Hematopoietic multipotent progenitor cell treated with erythropoietin and hydrocortisone succinate and interleukin-3 and kit ligand, for 8 days (in vitro differentiated cells): ENCODE results near the gene EVX1.

ENCODE experiments used
- DNase-seq: peaks from one replicate; pipeline ENCODE4 v3.0.0-alpha.2; 2015

Gene EVX1

DNA sequence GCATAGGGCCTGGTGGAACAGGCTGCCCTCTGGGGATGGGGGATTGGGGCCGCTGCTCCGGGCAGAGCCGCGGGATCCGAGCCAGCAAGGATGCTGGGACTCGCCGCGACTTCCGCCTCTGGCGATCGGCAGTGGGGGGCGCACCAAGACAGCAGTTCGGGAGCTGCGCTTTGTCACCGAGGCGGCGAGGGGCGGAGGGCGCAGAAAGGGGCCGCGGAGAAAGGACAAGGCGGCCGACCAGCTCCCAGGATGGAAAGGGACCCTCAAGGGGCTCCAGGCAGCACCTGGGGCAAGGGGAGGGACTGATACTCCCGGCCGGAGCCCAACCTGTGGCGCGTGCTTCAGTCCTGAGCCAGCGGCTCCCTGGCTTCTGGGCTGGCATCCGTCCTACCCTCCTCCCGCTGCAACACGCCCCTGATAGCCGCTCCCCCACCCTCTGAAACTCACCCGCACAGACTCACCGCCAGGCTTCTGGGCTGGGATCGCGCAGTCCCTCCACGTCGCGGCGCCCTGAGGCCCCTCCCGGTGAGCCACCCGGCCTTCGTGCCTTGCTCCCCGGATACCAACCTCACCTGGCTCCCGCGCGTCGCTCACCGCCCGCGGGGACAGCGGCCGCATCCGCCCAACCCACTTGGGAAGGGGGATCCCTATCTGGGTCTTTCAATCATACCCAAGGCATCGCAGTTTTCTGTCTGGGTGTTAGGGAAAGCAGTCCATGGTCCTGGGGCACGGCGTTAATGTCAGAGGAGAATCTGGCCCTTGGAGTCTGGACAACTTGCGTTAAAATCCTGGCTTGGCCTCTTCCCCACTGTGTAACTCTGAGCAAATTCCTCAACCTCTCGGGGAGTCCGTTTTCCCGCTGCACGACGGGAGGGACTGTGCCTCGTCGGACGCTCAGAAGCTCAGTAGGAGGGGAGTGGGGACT, 7.0 kb upstream of the EVX1 start:
- DNase-seq: no peak

DNA sequence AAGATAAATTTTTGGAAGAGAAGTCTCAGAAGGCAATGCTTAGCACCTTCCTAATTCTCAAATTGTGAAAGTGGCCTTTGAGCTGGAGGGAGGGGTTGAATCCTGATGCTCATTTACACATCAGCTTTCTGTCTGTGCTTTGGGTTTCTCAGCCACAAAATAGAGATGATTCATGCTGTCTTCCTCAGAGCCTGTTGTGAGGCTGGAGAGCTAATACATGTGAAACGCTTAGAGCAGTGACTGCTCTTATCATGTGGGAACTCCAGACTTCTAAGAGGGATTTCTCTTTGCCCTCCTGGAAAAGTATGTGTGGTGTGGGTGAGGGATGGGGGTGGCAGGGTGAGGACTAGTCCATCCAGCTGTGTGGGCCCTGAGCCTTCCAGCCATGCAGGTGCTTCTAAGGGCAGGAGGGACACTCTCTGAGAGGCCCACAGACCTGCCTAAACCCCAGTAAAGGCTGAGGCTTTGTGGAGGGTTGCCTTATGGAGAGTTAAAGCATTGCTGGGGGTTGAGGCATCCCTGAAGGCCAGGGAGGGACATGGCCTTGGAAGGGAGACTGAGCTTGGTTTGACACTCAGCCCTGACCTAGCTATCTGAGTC, 4.8 kb upstream of the EVX1 start:
- no peak for DNase-seq

DNA sequence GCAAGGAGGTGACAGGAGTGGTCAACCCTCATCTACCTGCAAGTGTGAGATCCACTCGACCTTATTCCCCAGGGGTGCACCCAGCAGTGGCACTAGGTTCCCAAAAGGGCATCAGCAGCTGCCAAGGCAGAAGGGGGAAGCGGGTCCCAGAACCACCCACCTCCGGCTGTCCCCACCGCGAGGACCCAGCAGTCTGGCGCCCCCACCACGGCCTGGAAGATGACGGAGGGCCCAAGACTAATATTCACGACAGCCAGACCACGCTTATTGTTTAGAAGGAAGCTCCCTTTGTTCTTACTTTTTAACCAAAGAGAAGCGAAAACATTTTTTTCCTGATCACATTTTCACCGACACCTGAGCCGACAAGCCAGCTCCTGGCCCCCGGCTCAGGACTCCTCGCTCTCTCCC, 3.6 kb upstream of the EVX1 start:
- no peak for DNase-seq

DNA sequence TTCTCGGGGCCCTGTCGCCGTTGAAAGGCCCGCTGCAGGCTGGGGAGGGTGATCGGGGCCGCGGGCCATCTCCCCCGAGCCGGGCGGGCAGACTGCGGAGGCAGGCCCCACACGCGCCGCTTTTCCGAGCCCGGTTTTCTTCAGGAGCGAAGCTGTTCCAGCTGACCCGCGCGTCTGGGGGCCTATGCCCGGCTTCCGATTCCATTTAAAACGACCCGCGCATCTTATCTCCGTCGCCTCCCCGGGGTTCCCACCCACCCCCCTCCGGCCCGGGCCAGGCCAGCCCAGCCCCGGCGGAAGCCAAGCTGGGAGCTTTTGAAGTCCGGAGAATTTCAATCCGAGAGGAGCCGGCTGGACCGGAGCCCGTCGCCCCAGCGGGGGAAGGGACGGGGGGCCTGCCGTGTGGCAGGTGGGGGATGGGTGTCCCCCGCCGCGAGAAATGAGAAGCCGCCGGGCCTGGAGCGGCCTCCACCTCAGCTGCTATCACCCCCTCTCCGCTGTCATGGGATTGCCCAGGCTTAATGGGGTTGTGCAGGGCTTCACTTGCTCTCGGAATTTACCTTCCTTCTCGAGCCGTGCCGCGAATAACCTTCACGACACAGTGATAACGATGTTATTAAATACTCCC, 3.1 kb upstream of the EVX1 start:
- DNase-seq: no peak

DNA sequence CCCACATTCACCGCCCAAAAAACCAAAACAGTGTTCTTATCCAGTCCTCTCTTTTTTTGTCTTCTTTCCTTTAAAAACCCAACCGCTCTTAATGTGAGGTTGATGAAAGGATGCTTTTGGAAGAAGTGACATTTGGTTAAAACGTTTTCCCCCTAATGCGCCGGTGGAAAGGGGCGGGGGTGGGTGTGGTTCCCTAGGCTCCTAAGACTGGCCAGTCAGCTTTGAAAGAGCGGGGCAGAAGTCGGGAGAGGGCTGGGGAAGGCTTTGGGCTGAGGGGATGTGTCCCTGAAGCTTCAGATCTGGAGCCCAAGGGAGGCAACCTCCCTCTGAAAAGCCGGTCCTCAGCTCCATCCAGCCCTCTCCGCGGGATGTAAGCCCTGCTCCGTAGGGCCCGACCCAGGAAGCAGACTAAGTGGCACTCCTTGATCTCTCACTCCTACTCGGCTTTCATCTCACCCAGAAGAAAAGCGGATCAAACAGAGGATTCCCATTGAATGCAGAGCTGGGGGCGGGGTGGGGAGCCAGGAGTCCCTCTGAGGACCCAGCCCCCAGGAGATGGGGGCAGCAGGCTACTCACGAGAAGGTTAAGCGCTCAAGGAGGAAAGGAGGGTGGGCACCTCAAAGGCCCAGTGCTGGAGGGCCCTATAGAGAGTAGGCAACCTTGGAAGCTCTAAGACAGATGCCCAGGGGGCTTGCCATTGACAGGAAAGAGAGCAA, 2.4 kb upstream of the EVX1 start:
- no peak for DNase-seq

DNA sequence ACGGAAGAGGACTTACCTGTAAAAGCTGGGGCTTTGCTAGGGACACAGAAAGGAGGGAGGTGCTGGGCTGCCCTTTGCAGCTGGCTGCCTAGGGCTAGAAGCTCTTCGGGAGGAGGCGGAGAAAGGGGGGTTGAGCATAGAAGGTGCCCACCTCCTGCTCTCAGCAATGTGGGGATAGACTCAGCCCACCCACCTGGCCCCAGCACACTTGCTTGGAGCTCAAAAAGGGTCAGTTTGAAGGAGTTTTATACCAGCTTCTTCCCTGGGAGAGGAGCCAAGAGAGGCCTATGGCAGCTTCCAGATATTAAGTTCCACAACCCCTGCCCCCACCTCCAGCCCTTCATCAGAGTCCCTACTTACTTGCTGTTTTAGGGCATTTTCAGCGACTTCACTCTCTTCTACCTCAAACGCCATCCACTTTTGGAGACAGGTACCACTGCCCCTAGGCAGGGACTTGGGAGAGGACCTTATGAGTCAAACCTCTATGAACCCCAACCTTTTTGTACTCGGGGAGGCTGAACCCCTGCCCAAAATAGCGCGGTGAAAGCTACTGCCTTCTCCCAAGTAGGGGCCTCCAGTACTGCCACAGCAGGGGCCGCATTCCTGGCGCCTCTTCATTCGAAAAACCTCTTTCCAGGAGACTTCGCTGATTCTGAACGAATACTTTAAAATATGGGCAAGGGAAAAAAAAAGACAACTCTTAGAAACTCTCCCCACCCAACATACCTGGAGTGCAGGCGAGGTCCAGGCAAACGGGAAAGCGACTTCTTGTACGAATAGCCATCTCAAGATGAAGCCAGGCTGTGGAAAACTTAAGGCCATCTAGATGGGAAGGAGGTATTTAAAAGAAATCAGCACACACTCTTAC, 1.2 kb upstream of the EVX1 start:
- DNase-seq: no peak

DNA sequence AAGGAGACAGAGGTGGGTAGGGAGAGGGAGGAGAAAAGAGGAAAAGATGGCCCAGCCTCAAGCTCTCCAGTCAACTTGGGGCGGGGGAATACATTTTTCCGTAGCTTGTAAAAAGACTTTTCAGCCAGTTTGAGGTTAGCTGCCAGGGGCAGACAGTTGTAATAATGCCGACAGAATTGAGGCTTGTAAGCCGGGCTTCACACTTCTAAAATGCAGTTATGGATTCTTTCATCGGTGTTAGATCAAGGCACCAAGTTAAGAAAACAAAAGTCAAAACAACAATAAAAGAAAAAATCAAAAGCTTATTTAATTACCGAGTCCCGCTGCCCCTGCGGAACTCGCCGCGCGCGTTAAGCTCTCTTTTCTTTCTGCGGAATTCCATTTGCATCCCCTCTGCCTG, 448 bp upstream of the EVX1 start:
- no peak for DNase-seq

DNA sequence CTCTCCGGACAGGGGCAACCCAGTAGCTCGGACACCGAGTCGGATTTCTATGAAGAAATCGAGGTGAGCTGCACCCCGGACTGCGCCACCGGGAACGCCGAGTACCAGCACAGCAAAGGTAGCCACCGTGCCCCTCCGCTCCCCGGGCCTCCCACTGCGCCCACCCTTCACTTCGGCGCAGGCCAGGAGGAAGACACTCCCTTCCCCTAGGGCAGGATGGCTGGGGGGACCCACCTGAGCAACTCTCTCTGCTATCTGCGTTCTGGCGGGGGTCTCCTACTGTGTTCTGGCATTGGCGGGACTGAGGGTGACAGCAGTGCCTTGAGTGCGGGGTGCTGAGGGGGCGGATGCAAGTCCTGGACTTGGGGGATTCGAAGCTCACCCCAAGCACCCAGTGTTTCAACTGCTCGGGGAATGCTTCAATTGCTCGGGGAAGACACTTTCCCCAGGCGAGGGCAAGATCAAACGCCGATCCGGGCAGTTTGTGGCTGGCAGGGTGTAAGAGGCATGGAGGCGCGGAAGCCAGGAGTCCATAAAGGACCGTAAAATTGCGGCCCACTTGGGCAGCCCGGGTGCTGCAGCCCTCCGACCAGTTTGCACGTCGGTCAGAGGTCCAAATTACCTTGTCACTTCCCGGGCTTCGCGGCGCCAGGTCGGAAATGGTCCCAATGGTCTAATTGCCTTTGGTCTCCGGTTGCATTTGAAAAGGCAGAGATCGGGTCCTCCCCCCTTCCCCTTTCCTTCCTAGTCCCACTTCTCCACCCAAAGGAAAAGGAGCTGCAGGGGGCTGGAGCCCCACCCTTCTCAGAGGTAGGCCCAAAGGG, 950 bp downstream of the EVX1 start:
- no peak for DNase-seq

DNA sequence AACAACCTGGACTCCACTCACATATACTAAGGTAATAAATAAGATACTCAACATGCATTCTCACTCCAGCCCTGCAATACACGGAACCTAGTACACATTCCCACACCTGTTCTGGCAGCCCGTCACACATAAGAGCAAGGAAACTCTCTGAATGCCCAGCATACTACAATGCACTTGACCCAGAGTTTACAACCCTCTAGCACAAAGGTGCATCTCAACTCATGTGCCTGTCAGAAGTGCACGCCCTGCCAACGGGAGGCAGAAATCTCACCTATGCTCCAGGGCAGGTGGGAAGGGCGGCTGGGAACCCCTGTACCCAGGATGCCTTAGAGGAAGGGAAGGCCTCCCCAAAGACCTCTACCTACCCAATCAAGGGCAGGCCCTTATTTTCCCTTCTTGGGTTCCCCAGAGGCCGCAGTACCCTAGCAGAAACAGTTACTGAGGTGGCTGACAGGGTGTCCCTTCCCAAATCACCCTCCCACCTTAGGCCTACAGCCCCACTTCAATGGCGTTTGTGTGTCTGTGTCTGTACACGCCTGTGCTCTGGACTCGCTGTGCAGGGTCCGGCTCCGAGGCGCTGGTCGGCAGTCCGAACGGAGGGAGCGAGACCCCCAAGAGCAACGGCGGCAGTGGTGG, 2.0 kb downstream of the EVX1 start:
- DNase-seq: no peak

DNA sequence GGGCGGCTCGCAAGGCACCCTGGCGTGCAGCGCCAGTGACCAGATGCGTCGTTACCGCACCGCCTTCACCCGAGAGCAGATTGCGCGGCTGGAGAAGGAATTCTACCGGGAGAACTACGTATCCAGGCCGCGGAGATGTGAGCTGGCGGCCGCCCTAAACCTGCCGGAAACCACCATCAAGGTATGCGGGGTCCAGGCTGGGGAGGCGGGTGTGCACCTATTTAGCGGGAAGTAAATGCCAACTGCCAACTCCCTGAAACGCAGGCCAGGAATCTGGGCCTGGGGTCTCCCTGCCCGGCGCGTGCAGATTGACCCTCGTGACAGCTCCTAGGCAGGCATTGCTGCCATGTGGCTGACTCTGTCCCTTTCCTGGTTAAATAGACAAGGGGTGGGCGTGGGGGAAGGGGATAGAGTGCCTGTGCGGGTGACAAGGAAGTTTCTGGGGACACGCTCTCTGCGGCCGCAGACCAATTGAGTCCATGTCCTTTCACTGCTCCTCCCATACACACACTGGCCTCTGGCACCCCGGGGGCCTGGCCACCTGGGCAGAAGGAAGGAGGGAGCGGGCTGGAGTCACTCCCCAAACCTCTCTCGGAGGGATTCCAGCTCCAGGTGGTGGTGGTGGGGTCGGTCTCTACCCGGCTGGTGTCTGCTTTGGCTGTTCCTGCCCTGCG, 2.7 kb downstream of the EVX1 start:
- DNase-seq: no peak

DNA sequence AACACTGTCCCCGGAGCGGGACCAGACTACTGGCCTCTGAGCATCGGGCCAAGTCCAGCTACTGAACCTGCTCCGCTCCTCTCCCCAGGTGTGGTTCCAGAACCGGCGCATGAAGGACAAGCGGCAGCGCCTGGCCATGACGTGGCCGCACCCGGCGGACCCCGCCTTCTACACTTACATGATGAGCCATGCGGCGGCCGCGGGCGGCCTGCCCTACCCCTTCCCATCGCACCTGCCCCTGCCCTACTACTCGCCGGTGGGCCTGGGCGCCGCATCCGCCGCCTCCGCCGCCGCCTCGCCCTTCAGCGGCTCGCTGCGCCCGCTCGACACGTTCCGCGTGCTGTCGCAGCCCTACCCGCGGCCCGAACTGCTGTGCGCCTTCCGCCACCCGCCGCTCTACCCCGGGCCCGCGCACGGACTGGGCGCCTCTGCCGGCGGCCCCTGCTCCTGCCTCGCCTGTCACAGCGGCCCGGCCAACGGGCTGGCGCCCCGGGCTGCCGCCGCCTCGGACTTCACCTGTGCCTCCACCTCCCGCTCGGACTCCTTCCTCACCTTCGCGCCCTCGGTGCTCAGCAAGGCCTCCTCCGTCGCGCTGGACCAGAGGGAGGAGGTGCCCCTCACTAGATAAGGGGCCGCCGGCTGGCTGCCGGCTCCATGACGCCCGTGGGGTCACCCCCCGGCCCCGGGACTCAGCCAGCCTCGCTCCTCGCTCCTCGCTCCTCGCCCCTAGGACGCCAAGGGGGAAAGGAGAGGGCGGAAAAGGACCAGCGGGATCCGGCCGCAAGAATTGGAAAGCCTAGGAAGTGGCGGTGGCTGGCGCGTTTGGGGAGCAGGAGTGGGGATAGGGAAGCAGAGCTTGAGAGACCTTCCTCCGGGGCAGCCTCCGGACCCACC, 3.4 kb downstream of the EVX1 start:
- no peak for DNase-seq

DNA sequence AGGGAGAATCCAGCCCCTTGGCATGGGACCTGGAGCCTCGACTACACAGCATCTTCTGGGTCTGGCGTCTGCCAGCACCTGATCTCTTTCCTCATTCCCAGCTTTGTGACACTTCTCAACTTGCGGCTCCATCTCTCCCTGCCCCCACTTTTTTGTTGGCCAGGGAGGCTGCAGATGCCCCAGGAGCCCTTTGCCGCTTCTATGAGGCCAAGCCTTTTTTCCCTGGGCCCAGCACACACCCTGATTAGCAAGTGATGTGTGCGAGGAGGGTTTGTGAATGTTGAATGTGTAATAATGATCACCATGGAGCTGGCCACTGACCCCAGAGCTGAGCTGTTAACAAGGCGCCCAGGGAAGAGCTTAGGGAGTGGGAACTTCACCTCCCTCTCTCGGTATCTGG, 4.4 kb downstream of the EVX1 start:
- DNase-seq: no peak

DNA sequence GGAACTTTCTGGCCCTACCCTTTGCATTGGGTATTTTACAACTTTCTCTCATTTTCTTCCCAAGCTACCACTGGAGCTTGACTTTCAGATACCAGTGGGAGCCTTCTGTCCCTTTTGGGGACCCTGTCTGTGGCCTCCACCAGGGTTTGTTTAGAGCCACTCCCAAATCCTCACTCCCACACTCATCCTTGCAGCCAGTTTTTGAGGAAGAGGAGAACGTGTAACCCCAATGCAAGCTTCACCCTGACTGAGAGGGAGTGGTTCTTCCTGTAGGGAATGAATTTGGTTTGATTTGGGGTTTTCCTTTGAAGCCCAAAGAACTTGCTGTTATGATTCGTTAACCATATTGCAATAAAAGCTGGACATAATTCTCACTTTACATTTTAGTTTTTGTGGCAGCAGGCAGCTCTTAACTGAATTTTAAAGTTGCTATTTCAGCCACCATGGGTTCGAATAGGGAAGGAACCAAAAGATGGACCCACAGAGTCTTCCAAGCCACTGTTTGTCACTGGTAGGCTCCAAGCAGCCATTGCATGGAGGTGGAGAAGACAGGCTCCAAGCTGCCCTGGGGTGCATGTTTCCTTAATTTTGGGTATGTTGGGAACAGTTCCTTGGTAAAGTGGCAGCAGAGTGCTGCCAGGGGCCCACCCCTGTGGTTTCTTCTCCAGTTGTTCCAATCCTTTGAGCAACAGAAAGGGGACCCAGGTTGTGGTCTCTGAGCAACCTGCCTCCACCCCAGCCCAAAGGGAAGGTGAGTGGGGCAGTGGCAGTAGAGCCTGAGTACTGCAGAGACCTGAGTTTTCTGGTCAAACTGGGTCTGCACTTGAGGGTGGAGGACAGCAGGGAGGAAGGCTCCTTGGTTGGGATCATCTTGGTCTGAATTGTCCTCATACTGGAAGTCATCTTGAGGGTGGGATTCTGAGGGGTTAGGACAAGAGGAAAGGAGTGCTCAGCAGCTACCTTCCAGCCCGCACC, 5.1 kb downstream of the EVX1 start:
- DNase-seq: no peak

DNA sequence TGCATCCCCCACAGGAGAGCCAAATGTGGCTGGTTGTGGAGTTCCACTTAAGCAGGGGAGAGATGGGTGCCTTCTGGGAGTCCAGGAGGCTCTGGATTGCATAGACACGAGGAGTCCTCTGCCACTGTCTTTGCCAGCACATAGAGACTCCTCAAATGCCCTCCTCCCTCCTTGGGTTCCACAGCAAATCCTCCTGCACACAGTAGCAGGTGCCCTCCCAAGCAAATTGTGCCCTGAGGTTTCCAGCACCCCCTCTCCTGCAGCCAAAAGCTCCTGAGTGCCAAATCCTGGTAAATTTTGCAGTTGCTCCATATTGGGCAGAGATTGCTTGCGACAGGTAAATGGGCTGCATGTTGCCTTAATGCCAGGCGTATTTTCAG, 5.8 kb downstream of the EVX1 start:
- DNase-seq: no peak

DNA sequence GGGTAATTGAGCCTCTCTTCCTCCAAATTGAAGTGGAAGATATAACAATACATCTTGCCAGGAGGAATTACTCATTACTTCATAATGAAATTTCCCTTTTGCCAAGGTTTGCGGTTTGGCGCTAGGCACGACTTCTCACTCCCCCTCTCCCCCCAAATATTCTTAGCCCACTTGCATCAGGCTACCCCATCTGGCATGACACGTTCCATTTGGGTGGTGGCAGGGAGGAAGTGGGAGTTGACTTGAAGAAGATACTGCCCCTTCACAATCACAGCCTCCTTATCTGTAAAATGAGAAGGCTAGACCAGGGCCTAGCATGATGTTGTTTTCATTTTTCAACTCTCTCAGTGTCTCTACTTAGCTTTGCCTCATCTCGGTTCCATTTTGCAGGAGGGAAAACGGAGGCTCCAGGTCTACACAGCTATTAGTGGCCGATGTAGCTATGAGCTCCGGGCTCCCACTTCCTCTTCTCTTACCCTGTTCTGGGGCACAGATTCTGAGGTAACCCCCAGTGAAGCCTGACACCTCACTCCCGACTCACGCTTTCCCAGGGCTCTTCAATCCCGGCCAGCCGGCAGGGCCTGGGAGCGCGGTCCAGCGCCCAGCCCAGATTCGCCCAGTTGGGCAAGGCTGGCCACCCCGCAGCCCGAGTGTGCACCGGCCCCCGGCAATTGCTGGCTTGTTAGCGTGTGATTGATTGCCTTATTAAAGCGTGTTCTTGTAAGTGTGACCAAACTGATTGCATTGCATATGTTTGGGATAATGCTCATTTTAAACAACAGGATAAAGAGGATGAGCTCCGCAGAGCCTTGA, 6.5 kb downstream of the EVX1 start:
- no peak for DNase-seq

DNA sequence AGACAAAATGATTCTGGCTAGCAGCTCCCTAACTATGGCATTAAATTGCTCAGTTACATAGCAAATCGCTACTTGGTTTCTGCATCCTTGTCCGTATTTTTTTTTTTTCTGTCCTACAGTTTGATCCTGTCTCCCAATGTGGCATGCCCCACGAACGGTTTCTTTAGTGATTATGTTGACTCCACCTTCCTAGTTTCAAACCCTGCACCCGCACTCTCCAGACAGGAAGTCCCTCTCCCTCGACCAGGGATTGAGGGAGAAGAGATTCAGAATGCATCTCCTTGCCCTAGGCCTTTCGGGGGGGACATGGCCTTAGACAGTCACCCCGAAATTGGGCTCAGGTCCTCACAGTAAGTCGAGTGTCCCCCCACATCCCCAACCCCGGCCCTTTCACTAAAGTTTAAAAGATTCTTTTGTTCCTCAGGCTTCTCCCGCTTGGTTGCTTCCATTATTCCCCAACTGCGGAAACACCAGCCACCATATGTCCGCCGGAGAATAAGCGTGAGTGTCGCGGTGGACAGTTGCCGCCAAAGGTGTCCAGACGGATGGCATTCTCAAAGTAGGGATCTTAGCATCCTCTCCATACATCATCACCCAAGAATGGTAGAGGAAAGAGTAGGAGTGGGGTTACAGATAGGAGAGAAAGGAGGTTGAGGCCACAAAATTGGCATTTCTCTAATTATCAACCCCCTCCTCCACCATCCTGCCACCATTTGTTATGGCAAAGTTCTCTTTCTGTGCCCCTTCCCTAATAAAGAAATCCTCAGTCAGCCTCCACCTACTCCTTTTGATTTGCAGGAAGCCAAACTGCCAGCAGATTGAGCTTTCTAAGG, 7.3 kb downstream of the EVX1 start:
- no peak for DNase-seq
